GM21723 (cell line): ENCODE results near the gene AP2A2.
"Not testable (repeated sequence)": the region's sequence is repeated elsewhere in the genome, so short reads cannot be mapped to it uniquely, and the experiment has no call there.

Experiments
- ATAC-seq: cut with Tn5 transposase; IDR thresholded peaks from one replicate; pipeline ENCODE4 v1.9.1; 2021; ENCODE audit warnings: mild to moderate bottlenecking, moderate library complexity; ENCODE audit not compliant: unreplicated experiment

AP2A2 gene

GRCh38 chr11:1011320-1011698 is 85.6 kb downstream of the AP2A2 start:
- no peak for ATAC-seq

GRCh38 chr11:1012291-1012690 is 86.6 kb downstream of the AP2A2 start:
- no peak for ATAC-seq

- no peak for ATAC-seq
Measured at GRCh38 chr11:1012740-1013630, 87.3 kb downstream of the AP2A2 start.

- ATAC-seq = no peak
Measured at GRCh38 chr11:1013631-1013935, 87.9 kb downstream of the AP2A2 start.

GRCh38 chr11:1014276-1014675 is 88.6 kb downstream of the AP2A2 start:
- ATAC-seq = no peak

- ATAC-seq = no peak
Measured at GRCh38 chr11:1015064-1015463, 89.4 kb downstream of the AP2A2 start.

- no peak for ATAC-seq
Measured at GRCh38 chr11:1015826-1016545, 90.3 kb downstream of the AP2A2 start.

- ATAC-seq = not testable (repeated sequence)
Measured at GRCh38 chr11:1016610-1017126, 91.0 kb downstream of the AP2A2 start.

GRCh38 chr11:1017269-1018005 is 91.8 kb downstream of the AP2A2 start:
- no peak for ATAC-seq

- ATAC-seq = no peak
Measured at GRCh38 chr11:1018091-1018490, 92.4 kb downstream of the AP2A2 start.

- ATAC-seq = no peak
Measured at GRCh38 chr11:1019321-1019910, 93.7 kb downstream of the AP2A2 start.

GRCh38 chr11:1020211-1020905 is 94.7 kb downstream of the AP2A2 start:
- ATAC-seq = no peak

- no peak for ATAC-seq
Measured at GRCh38 chr11:1022411-1022810, 96.7 kb downstream of the AP2A2 start.

- ATAC-seq = no peak
Measured at GRCh38 chr11:1022908-1023810, 97.5 kb downstream of the AP2A2 start.

- ATAC-seq = no peak
Measured at GRCh38 chr11:1023811-1024596, 98.3 kb downstream of the AP2A2 start.

- ATAC-seq = no peak
Measured at GRCh38 chr11:1024597-1025409, 99.1 kb downstream of the AP2A2 start.

GRCh38 chr11:1025410-1026162 is 99.9 kb downstream of the AP2A2 start:
- ATAC-seq = no peak
